IPS-NIHi11 (cell line): ENCODE measurements around the gene SYTL2.
"Not testable (repeated sequence)": the region's sequence is repeated elsewhere in the genome, so short reads cannot be mapped to it uniquely, and the experiment has no call there.

Source experiments
- DNase-seq: peaks from one replicate; pipeline ENCODE4 v3.0.0; 2012; ENCODE audit warnings: mixed read lengths, low spot score

SYTL2 gene

DNA sequence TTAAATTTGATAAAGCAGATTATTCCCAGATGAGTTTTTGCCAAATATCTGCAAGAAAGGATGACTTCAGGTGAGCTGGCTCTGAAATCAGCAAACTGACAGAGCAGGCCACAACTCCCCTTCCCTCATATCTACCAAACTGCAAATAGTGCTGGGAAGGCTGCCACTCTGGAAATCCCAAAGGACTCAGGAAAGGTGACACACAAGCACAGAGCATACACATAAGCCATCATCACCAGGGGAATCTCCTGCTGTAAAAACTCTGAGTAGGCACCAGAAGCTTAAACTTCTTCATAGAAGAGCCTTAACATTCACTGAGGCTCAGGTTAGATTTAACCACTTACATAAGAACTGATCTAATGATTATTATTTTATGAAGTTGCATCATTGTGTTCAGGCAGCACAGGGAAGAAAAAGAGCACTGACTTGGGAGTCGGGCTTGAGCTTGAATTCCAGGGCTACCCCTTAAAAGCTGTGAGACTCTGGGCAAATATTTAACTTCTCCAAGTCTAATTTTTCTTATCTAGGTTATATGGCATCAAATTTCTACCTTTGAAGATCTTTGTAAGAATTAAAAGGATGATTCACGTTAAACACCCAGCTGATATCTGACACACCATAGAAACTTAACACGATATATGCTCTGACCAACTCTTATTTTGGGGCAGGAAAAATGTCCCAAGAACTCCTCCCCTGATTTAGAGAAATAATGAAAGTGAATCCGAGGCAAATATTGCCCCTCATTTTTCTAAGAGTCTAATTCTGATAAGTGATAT lies 15.0 kb downstream of the SYTL2 start:
- DNase-seq: no peak

- DNase-seq: no peak
These were observed 19.4 kb downstream of the SYTL2 start for GRCh38 chr11:85791409-85791990.

DNA sequence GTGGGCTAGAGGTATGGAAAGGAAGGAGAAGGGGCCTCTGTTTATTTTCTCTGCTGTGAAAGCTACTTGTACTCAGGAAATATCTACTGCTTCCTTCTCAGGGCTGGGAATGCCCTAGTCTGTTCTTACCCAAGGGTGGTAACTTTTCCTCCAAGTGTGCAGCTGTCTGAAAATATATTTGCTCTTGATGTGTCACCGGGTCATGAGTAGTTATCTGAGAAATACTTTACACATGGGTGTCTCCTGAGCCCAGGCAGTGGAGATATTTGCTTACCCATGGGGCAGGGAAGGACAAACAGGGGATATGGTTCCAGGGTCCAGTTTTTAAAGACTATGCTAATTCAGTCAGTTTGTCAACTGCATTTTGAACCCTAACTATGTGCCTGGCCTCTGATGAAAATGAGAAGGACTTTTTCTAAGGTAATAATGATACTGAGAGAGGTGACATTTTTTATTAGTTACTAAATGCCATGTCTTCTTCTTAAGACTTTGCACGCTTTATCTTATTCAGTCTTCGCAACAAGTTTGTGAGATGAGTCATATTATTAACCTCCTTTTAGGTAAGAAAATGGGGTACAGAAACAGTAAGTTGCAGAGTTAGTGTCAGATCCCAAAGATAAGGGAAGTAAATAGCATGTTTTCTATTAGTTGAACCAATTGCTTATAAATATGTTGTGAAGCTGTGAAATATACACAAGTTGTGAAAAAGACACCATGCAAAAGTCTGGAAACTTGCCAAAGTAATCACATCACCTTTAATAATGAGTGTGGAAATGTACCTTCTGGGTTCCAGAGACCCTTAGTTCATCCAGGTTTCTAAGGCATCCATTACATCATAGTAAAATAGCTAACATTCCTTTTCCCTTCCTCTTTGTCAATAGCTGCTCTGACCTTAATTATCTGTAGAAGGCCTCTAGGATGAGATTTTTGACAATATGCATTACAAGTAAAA lies 22.9 kb downstream of the SYTL2 start:
- no peak for DNase-seq

DNA sequence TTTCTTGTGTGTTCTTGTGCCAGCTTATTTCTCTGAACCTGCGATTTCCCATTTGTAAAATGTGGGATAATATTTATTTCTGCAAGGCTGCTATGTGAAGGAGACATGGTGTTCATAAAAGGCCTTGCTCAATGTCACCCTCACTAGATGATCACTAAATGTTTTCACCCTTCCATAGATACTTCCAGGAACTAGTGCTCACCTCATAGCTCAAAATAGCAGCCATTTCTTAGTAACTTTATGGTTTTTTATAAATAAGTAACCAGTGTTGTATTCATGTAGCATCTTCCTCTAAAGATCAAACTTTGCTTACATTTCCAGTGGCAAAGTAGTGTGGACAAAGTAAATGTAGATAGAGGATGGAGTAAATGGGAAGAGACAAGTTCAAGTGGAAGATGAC lies 23.8 kb downstream of the SYTL2 start:
- no peak for DNase-seq

DNA sequence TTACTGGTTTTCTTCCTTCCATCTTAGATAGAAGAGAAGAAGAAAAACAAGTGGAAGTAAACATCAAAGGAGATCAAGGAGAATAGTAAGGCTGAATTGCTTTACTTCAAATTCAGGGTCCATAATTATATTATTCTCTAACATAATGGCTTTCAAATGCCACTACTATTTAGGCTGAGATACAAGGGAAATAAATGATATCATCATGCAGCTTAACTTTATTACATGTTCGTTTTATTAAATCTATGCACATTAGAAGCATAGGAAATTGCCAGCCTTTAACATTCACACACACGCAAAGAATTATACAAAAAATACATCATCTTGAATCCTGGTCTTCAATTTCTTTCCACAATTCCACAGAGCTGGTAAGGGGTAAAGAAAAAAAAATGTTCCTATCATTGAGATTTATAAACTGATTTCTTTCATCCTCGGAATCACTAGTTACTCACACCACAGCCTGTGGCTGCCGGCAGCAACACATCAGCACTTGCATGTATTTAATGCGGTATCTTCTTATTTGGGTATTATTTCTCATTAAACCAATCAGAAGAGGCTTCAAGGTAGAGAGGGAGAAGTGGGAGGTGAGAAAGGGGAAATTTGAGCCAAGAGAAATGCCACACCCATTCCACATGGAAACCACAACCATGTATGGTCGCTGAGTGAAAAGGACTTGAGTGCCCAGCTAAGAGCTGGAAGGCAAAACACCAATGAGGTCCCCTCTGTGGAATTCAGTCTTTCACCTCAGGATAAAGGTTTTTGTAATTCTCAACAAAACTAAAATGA lies 26.3 kb downstream of the SYTL2 start:
- DNase-seq: peak; percentile 15

GRCh38 chr11:85783758-85784157 lies 27.2 kb downstream of the SYTL2 start:
- DNase-seq: no peak

DNA sequence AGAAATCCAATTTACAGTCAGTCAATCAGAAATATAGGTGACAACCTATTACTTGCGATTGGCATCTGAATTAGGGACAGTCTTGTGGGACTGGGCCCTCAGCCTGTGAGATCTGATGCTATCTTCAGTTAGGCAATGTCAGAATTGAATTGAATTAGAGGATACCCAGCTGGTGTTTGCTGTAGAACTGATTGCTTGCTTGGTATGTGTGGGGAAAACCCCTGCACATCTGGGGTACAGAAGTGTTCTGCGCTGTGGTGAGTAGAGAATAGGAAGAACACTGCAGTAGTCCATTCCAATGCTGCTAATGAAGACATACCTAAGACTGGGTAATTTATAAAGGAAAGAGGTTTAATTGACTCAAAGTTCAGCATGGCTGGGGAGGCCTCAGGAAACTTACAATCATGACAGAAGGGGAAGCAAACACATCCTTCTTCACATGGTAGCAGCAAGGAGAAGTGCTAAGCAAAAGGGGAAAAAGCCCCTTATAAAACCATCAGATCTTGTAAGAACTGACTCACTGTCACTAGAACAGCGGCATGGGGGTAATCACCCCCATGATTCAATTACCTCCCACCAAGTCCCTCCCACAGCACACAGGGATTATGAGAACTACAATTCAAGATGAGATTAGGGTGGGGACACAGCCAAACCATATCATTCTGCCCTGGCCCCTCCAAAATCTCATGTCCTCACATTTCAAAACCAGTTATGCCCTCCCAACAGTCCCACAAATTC lies 30.0 kb downstream of the SYTL2 start:
- not testable (repeated sequence) for DNase-seq

GRCh38 chr11:85779956-85780640 lies 30.8 kb downstream of the SYTL2 start:
- no peak for DNase-seq

DNA sequence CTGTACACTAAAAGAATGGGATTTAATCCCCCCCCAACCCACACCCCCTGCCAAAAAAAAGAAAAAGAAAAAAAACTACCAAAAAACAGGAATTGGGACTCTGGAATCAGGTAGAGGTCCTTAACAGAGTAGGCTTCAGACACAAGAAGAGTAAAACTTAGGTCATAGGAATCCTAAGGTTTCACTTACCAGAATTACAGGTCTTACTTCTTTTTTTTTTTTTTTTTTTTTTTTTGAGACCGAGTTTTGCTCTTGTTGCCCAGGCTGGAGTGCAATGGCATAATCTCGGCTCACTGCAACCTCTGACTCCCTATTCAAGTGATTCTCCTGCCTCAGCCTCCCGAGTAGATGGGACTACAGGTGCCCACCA lies 33.4 kb downstream of the SYTL2 start:
- not testable (repeated sequence) for DNase-seq

DNA sequence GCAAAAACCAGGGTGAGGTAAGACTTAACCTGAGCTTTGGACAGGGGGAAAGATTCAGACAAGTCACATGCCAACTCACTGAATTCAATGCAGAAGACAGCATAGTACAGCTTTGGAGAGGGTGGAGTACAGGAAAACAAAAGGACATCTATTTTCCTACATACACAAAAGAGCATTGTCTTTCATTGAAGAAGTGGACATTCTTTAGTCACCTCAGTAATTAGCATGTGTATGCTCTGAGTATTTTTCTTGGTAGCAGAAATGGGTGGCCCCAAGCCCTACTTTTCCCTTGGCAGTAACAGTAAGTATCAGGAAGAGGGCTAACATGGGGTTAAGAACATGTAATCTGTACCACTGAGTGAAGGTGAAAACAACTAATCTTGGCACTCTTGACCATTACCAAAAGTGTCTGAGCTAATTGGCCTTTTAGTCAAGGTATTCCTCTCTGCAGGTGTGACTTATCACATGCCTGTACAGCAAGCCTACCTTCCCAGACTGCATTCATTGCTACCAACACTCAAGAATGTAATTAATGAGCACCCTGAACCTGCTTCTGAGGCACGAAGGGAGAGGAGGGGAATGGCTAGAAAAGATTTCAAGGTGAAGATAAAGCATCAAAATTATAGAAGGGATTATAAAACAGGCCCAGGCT lies 33.9 kb downstream of the SYTL2 start:
- DNase-seq: no peak

- DNase-seq: no peak
These were observed 36.5 kb downstream of the SYTL2 start for GRCh38 chr11:85774256-85775101.

GRCh38 chr11:85772695-85773094 lies 38.2 kb downstream of the SYTL2 start:
- no peak for DNase-seq

- no peak for DNase-seq
These were observed 39.4 kb downstream of the SYTL2 start for GRCh38 chr11:85771568-85771967.

- no peak for DNase-seq
These were observed 41.2 kb downstream of the SYTL2 start for GRCh38 chr11:85769771-85770170.

DNA sequence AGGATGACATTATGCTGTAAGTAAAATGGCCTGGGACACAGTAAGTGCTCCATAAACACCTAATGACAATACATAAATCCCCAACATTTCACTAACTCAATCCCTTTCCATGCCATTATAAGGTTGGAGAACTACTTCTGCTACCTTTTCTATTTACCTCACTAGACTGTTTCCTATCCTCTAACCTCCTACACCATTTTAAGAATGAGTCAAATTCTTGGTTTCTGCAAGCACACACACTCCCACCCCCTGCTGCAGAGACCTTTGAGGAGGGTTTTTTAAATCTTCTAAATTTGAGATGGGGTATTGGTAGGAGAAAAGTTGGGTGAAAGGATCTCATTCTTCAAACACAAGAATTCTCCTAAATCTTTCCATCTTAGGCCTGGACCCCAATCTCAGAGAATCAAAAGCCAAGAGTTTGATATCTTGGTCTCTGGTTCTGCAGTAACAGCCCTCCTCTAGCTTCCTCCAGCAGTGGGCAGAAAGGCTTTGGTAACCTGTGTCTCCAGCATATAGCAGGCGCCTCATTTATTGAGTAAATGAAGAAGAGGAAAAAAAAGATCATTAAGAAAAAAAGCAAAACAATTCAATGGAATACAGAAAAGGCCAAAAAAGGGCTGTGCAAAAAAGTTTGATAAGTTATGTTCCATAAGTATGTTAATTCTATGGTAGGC lies 42.3 kb downstream of the SYTL2 start:
- DNase-seq: no peak

DNA sequence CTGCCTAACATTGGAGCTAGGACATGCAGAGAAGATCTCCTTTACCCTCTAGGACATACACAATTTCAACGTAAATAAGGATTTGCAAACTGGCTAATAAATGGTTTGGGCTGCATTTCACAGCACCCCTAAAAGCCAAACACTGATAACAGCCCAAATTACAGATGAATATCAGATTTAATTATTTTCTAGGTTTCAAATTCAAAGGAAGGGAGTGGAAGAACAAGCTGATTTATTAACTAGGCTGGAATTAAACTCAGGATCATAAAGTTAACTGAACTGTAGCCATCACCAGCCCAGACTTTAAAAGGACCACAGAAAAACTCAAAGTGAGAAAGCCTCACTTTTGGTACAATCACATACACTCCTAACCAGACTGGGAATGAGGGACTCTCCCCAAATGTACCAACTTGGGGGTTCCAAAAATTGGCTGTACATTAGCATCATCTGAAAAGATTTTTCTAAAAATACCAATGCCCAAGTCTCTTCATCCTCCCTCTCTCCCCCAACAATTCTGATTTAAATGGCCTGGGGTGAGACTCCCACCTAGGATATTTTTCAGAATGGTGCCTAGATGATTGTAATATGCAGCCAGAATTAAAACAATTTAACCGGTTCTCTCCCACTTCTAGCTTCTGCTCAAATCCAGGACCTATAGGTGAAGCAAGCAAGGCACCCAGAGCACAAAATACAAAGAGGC lies 43.5 kb downstream of the SYTL2 start:
- no peak for DNase-seq

DNA sequence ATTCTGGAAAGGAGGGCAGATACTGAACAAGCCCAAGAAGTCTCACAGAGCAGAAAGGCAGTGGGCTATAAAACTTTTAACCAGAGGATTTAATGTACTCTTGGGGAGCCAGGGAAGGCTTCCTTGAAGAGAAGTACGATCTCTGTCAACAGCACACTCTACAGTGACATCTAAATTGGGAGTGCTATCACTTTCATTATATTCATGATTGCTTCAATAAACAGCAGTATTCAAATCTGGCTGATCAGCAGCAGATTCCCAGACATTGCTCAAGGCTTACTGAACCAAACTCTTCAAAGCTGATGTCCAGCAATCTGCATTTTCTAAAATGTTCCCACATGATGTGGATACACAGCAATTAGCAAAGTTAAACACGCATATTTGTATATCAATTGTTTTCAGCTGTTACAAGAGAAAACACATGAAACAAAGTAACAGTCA lies 44.2 kb downstream of the SYTL2 start:
- DNase-seq: no peak

DNA sequence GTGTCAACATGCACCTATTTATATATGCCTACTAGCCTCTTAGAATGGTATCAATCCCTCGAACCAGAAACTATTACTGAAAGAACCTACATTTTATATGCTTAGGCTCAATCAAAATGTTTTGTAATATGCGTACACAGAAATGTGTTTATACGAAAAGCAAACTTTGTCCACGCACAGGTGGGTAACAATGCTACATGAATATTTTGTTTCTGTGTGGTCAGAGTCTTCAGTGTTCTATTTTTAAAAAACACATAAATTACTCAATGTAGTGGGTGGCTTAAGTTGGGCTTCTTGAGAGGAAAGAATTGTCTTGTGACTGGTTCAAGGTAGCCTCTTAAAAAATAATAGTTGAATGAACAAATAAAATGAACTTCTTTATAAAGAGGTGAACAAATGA lies 46.1 kb downstream of the SYTL2 start:
- no peak for DNase-seq
